HepG2 (cell line): ENCODE results near the gene ADAMTSL3. TPM values are rescaled to one million over a fixed set of nuclear protein-coding genes. Genes with fewer than 3 reads are reported as not detected.

Experiments used
- CENPBD1 ChIP-seq: sonication (generic); formaldehyde crosslinking; IDR thresholded peaks from 2 replicates; pipeline ENCODE4 v1.8.0; 2022; ENCODE audit warnings: missing genetic modification reagents, low read depth, mild to moderate bottlenecking, borderline replicate concordance
- CHD2 ChIP-seq: IDR thresholded peaks from 2 replicates; pipeline ENCODE4 v1.6.1; 2011; ENCODE audit warnings: low read depth, low read length, improper control_type of control experiment
- EP300 ChIP-seq, 3 experiments: sonication (generic) in 1 of 3; formaldehyde crosslinking in 1 of 3; IDR thresholded peaks; 2 replicates each; pipeline versions ENCODE4 v1.5.1 to v1.6.1; 2011 to 2020; ENCODE audit warnings: low read depth in 2 of 3, low read length in 2 of 3, borderline replicate concordance in 1 of 3, improper control_type of control experiment in 1 of 3, mild to moderate bottlenecking in 1 of 3, missing genetic modification reagents in 1 of 3, moderate library complexity in 1 of 3
- HNF1A ChIP-seq, 2 experiments: sonication (generic) in 1 of 2; formaldehyde crosslinking in 1 of 2; IDR thresholded peaks; 2 replicates each; pipeline versions ENCODE4 v1.4.0 to v1.6.1; 2016 to 2020; ENCODE audit warnings: borderline replicate concordance in 1 of 2, low read depth in 1 of 2, mild to moderate bottlenecking in 1 of 2, missing genetic modification reagents in 1 of 2
- JUND ChIP-seq: sonication (generic); formaldehyde crosslinking; IDR thresholded peaks from 2 replicates; pipeline ENCODE4 v1.8.0; 2022; ENCODE audit warnings: mild to moderate bottlenecking, missing genetic modification reagents
- KLF12 ChIP-seq: sonication (generic); formaldehyde crosslinking; IDR thresholded peaks from 2 replicates; pipeline ENCODE4 v1.4.0; 2020; ENCODE audit warnings: missing genetic modification reagents, borderline replicate concordance
- PAF1 ChIP-seq: IDR thresholded peaks from 2 replicates; pipeline ENCODE4 v1.6.1; 2016; ENCODE audit warnings: missing genetic modification reagents, missing compliant biosample characterization
- POLR2A ChIP-seq, 2 experiments: IDR thresholded peaks; 2 replicates each; pipeline ENCODE4 v1.6.1; 2011; ENCODE audit warnings: low read depth in 2 of 2, low read length in 2 of 2, mild to moderate bottlenecking in 1 of 2, moderate library complexity in 1 of 2; ENCODE audit not compliant: insufficient read depth in 1 of 2
- TFAP4 ChIP-seq: sonication (generic); IDR thresholded peaks from 2 replicates; pipeline ENCODE4 v1.6.1; 2016; ENCODE audit warnings: low read depth, borderline replicate concordance
- ZFX ChIP-seq: sonication (generic); formaldehyde crosslinking; IDR thresholded peaks from 2 replicates; pipeline ENCODE4 v1.4.0; 2020; ENCODE audit warnings: mild to moderate bottlenecking, low read depth, missing genetic modification reagents, moderate library complexity
- ZGPAT ChIP-seq: IDR thresholded peaks from 2 replicates; pipeline ENCODE4 v1.6.1; 2016; ENCODE audit warnings: mild to moderate bottlenecking
- ZNF431 ChIP-seq: sonication (generic); formaldehyde crosslinking; IDR thresholded peaks from 2 replicates; pipeline ENCODE4 v1.9.0; 2022; ENCODE audit warnings: missing genetic modification reagents, low read depth, mild to moderate bottlenecking, borderline replicate concordance
- ZNF790 ChIP-seq: sonication (generic); formaldehyde crosslinking; IDR thresholded peaks from 2 replicates; pipeline ENCODE4 v1.8.0; 2022; ENCODE audit warnings: missing genetic modification reagents, mild to moderate bottlenecking, borderline replicate concordance
- polyA plus RNA-seq, 8 experiments: library from polyadenylated mRNA; depleted of rRNA in 3 of 8; stranded (reverse) in 7 of 8; unstranded in 1 of 8; fragments of >200 nt; fragmentation: Illumina TruSeq in 4 of 8; extraction: Trizol in 4 of 8; gene quantifications; 2 replicates each; pipeline versions ENCODE4 v1.2.1 to v1.2.3, GENCODE V29; 2011 to 2016; ENCODE audit warnings: low read depth in 4 of 8, missing spikeins in 1 of 8, mixed read lengths in 1 of 8; ENCODE audit not compliant: insufficient read depth in 1 of 8
- total RNA-seq, 5 experiments: library from RNA; depleted of rRNA; stranded (reverse); fragments of >200 nt; fragmentation: Illumina TruSeq; extraction: Trizol; gene quantifications; 2 replicates each; pipeline ENCODE4 v1.2.3, GENCODE V29; 2016; ENCODE audit warnings: low read depth in 1 of 5

Gene ADAMTSL3
- total and polyA plus RNA-seq, 2 of the 13 experiments (the other 11 are each of a cell fraction or from before 2014, with no cell fraction given): 0.04 to 0.09 TPM

- TF ChIP-seq HNF1A (IDR thresholded peaks at IDR 0.05; ENCODE audit: low read depth): no peak
- no peak for TF ChIP-seq HNF1A (CRISPR knock-in tag; IDR thresholded peaks at IDR 0.05; ENCODE audit: borderline replicate concordance)
- no peak for TF ChIP-seq ZFX (CRISPR knock-in tag)
- TF ChIP-seq PAF1 (CRISPR knock-in tag): no peak
- TF ChIP-seq JUND: no peak
- TF ChIP-seq ZGPAT (CRISPR knock-in tag): no peak
- TF ChIP-seq KLF12 (CRISPR knock-in tag): no peak
- no peak for TF ChIP-seq CENPBD1 (CRISPR knock-in tag)
- TF ChIP-seq TFAP4: no peak
- no peak for TF ChIP-seq CHD2
- TF ChIP-seq POLR2A (IDR thresholded peaks at IDR 0.05; ENCODE audit: insufficient read depth in 1 of 2, low read depth in 2 of 2, low read length in 2 of 2): no peak
- no peak for TF ChIP-seq ZNF790
- no peak for TF ChIP-seq EP300 (IDR thresholded peaks at IDR 0.05; ENCODE audit: low read depth in 2 of 2, low read length in 2 of 2)
- no peak for TF ChIP-seq EP300 (CRISPR knock-in tag; IDR thresholded peaks at IDR 0.05; ENCODE audit: borderline replicate concordance)
- no peak for TF ChIP-seq ZNF431 (CRISPR knock-in tag)
- TF ChIP-seq, all 625 proteins: peak for 0
Measured at GRCh38 chr15:83904107-83905040, 250.5 kb downstream of the ADAMTSL3 start (continued).
